K562 (cell line): ENCODE measurements around the gene TPD52L1. TPM values are rescaled to one million over a fixed set of nuclear protein-coding genes. Genes with fewer than 3 reads are reported as not detected.

Experiments used
- CBX1 ChIP-seq: sonication (generic); IDR thresholded peaks from 2 replicates; pipeline ENCODE4 v1.6.1; 2016; ENCODE audit warnings: antibody characterized with exemption, low read depth, mild to moderate bottlenecking
- GMEB1 ChIP-seq: fragments of 250-450 bp; sonication (Bioruptor Pico); IDR thresholded peaks from 2 replicates; pipeline ENCODE4 v1.4.0; 2020; ENCODE audit warnings: mild to moderate bottlenecking
- NFE2 ChIP-seq: IDR thresholded peaks from 2 replicates; pipeline ENCODE4 v1.6.1; 2014; ENCODE audit warnings: antibody characterized with exemption, low read depth
- RBM25 ChIP-seq: fragments of 200-400 bp; formaldehyde crosslinking; IDR thresholded peaks from 2 replicates; pipeline ENCODE4 v1.6.1; 2018; ENCODE audit warnings: low read length, low read depth, moderate library complexity; ENCODE audit not compliant: severe bottlenecking
- SP1 ChIP-seq: sonication (generic); formaldehyde crosslinking; IDR thresholded peaks from 2 replicates; pipeline ENCODE4 v1.8.1; 2022; ENCODE audit warnings: mild to moderate bottlenecking, missing genetic modification reagents
- SUPT5H ChIP-seq: fragments of 450-650 bp; IDR thresholded peaks from 2 replicates; pipeline ENCODE4 v1.6.1; 2016
- TRIM24 ChIP-seq, 2 experiments: fragments of 450-650 bp; IDR thresholded peaks; 2 replicates each; pipeline ENCODE4 v1.6.1; 2016
- ZNF280A ChIP-seq: fragments of 450-650 bp; IDR thresholded peaks from 2 replicates; pipeline ENCODE4 v1.6.1; 2018; ENCODE audit warnings: mild to moderate bottlenecking, low read depth; ENCODE audit not compliant: partially characterized antibody
- ZNF316 ChIP-seq: fragments of 450-650 bp; IDR thresholded peaks from 2 replicates; pipeline ENCODE4 v1.6.1; 2016
- polyA plus RNA-seq, 8 experiments: library from polyadenylated mRNA; depleted of rRNA in 4 of 8; stranded (reverse) in 5 of 8; unstranded in 3 of 8; fragments of >200 nt; fragmentation: Nextera tagmentation in 2 of 8; fragmentation: Illumina TruSeq in 1 of 8; extraction: Ambion mirVana in 2 of 8; extraction: Trizol in 1 of 8; gene quantifications; 2 replicates each; pipeline versions ENCODE4 v1.2.1 to v1.2.3, GENCODE V29; 2011 to 2014; ENCODE audit warnings: inconsistent platforms in 1 of 8, missing spikeins in 1 of 8
- total RNA-seq, 7 experiments: library from RNA; depleted of rRNA in 6 of 7; stranded (reverse); fragments of >200 nt in 6 of 7; fragmentation: Illumina TruSeq in 2 of 7; extraction: Trizol in 2 of 7; gene quantifications; 2 replicates each; pipeline versions ENCODE4 v1.2.1 to v1.2.3, GENCODE V29; 2011 to 2021; ENCODE audit warnings: low replicate concordance in 1 of 7
- TF ChIP-seq, protein P1 (sequence below): sonication (generic); IDR thresholded peaks from 2 replicates; pipeline ENCODE4 v1.6.1; 2016

Gene TPD52L1
- total and polyA plus RNA-seq, 9 of the 15 experiments (the other 6 are each of a cell fraction or from before 2014, with no cell fraction given): 12.9 to 149 (median 75.7) TPM

DNA sequence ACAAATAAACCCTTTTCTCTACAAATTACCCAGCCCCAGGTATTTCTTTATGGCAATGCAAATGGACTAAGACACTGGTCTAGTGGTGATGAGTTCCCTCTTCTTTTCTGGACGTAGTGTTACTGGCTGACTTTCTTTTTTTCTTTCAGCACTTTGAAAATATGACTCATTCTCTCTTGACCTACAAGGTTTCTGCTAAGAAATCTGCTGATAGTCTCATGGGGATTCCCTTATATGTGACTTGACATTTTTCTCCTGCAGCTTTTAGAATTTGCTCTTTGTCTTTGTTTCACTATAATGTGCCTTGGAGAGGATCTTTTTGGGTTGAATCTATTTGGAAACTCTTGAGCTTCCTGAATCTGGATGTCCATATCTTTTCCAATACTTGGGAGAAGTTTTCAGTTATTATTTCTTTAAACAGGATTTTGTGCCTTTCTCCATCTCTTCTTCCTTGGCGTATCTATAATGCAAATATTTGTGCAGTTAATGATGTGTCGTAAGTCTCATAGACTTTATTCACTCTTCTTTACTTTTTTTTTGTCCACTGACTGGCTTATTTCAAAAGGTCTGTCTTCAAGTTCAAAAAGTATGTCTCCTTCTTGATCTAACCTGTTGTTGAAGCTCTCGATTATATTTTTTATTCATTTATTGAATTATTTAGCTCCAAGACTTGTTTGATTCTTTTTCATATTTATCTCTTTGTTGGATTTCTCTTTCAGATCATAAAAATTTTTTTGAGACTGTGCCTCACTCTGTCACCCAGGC is 42.2 kb upstream of the TPD52L1 start (continued):
- peak; percentile 78 for TF ChIP-seq ZNF280A
- TF ChIP-seq TRIM24 (IDR thresholded peaks at IDR 0.05): peak; percentile 67 to 84; a peak in 3 of 4 replicates
- TF ChIP-seq RBM25: no peak
- TF ChIP-seq GMEB1 (CRISPR knock-in tag): no peak
- TF ChIP-seq, protein P1, sequence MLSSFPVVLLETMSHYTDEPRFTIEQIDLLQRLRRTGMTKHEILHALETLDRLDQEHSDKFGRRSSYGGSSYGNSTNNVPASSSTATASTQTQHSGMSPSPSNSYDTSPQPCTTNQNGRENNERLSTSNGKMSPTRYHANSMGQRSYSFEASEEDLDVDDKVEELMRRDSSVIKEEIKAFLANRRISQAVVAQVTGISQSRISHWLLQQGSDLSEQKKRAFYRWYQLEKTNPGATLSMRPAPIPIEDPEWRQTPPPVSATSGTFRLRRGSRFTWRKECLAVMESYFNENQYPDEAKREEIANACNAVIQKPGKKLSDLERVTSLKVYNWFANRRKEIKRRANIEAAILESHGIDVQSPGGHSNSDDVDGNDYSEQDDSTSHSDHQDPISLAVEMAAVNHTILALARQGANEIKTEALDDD: no peak
- peak; percentile 43 for TF ChIP-seq ZNF316
- peak; percentile 47; the same call in 1 of the 2 replicates for TF ChIP-seq NFE2
- no peak for TF ChIP-seq CBX1
- TF ChIP-seq SUPT5H: no peak
- no peak for TF ChIP-seq SP1 (CRISPR knock-in tag)
